ENCODE data around the gene RAPGEF4.

The RAPGEF4 gene

DNA sequence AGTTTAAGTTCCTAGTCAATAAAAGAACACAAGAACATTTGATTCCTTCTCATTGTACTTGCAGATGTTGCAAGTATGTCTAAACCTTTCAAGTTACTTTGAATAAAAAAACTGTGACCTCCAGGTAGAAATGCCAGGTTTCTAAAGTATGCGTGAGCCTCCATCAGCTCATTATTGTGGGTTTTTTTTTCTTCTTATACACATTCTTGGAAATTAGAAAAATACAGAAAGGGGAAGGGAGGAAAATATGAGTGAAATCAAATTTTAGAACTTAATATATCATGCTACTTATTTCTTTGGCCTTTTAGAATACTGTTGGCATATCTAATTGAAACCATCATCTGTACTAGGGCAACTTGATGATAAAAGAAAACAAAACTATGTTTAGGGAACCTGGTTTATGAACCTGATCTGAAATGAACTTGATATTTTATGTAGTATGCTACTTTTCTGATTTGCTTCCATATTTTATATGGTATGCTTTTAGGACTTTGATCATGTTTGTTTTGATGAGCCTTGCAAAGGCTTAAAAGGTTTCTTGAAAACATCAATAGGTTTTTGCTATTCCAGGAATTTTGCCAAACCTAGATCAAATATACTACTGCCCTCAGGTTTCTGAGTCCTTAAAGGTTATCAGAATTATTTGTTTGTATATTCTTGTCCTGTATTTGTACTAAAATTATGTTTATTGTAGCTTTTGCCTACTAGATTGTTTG lies 209.3 kb downstream of the RAPGEF4 start:
- no peak for DNase-seq

DNA sequence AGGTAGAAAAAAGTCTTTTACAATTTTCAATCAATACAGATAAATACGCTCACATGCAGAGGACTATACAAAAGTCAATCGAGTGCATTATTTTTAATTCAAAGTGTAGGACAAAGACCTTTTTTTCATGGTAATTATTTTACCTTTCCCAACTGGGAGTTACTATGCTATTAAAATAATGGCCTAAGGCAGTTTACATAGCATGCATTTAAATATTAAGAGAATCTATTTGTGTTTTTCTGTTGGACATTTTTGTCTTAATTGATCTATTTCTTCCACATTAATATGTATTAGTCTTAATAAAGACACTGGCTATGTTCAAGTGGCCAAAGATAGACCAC lies 209.8 kb downstream of the RAPGEF4 start:
- DNase-seq = no peak

DNA sequence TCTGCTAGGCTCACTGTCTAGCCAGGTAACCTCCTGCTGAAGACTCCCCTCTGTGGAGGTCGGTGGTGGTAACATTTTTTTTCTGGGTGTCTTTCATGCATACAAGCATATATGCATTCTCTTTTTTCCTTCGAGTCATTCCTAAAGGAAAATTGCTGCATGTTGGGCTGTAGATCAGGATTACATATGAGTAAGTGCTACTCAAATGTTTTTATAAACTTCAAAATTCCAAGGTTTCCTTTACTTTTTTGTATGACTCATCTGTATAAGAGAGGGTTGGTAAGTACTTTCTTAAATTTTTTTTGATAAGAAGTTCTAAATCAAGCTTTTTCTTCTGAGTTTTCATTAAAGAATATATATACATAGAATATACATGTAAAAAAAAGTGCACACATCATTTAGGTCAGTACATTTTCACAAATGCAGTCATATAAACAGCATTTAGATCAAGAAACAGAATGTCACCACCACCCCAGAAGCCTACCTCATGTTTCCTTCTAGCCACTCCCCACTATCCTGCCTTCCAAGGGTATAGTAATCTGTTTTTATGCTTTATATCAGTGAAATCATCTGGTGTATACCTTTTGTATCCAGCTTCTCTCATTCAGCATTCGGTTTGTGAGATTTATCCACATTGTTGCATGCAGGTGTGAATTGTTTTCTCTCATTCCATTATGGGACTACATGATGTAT lies 212.0 kb downstream of the RAPGEF4 start:
- no peak for DNase-seq

DNA sequence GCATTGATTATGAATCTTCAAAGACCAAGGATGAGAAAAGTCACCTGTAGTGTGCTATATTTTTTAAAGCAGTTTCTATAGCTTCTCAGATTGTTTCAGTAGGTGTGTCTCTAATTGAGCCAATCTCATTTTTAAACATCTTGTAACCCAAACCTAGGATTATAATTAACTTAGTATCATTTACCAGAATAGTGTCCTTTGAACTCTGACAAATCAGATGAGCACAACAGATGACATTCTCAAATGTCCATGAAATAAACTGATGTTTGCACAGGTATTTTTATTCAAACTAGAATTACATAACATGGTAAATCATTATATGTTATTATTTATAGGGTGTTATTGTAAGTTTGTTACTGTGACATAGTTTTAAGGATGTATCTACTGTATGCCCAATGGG lies 213.9 kb downstream of the RAPGEF4 start:
- DNase-seq = no peak

DNA sequence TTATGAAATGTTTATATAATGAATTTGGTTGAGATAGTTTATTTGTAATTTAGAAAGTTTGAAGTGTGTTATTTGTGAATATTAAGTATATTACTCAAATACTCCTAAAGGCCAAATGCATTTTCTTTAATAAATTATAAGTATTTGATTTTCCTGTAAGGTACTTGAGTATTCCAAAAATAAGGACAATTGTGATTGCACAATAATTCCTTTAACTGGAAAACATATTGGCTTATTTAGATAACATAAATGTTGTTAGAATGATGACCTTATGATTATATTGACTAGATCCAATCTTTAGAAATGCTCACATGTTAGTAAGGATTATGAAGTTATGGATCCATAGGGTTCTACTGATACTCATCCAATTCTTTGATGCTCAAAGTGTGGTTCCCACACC lies 214.9 kb downstream of the RAPGEF4 start:
- no peak for DNase-seq

DNA sequence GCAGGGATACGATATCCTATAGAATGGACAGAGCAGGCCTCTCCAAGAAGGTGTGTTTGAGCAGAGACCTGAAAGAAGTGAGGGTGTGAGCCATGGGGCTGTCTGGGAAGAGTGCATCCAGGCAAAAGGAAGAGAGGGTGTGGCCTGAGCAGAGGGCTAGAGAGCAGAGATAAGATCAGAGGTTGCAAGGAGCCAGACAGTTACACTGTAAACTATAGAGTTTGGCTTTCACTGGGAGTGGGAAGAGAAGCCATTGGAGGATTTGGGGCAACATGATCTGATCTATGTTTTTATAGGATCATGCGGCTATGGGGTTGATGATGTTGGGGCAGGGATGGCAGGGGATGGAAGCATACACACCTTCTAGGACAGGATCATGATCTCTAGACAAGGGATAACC lies 215.9 kb downstream of the RAPGEF4 start:
- no peak for DNase-seq

DNA sequence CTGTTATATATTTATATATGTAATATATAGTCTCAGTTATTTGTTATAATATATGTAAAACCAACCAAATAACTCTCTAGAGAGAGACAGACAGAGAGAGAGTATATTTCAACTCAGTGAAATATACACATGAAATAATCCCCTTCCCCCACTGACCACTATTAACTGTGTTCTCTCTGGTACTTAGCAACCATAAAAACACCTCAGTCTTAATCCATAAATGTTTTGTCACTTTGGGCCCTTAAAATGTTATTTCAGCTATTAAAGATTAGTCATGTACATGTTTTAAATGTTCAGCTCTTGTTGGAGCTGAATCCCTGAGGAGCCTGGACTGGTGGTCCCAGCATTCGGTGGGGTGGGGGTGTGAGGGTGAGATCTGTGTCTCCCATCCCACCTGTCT lies 217.8 kb downstream of the RAPGEF4 start:
- no peak for DNase-seq

DNA sequence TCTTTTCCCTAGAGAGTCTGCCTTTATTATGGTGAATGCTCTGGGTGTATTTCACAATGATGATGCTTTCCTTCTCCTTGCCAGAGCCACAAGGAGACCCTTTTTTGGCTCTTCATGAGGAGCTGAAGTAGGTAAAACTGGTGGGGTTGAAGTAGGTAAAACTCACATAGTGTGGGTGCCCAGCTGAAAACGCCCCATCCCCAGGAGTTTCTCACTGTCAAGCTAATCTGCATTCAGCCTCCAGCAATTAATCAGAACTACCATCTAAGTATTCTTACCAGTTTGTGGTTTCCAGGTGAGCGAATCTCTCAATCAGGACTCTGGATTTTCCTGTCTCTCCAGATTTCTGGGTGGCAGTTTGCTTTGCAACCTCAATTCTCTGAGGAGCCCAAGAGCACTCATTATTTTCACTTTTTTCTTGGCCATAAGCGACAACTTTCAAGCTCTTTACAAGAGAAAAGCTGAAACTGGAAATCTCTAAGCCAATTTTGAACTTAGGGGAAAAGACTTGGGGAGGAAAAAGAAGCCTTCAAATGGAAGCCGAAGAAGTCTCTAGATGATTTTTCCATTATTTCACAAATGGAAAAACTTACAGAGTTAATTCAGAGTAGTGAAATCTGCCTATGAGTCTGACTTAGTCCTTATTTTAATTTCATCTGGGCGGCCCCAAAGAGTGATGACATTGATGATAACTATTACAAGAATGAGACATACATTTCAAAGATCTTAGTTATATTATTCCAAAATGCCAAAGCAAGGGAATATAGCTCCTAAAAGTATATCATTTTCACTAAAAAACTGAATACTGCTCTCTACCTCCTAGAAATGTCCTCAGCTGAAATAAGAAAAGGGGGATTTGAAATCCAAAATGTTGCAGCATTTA lies 218.6 kb downstream of the RAPGEF4 start:
- no peak for DNase-seq

DNA sequence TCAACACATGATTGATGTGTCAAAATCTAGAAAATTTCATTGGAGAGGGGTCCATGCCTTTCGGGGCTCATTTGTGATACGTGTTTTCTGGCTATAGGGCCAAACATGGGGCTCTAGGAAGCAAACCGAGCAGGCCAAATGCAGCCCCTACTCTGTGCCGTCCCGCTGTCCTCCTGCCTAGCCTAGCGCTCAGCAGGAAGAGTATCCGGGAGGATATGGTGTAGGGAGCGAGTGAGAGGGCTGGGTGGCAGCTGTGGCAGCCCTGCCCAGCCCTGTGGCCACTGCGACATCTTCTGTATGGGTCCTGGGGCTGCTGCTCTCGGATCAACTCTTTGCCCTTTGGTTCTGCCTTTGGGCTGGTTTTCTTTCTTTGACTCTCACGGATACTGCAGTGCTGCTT lies 219.9 kb downstream of the RAPGEF4 start:
- DNase-seq = no peak

DNA sequence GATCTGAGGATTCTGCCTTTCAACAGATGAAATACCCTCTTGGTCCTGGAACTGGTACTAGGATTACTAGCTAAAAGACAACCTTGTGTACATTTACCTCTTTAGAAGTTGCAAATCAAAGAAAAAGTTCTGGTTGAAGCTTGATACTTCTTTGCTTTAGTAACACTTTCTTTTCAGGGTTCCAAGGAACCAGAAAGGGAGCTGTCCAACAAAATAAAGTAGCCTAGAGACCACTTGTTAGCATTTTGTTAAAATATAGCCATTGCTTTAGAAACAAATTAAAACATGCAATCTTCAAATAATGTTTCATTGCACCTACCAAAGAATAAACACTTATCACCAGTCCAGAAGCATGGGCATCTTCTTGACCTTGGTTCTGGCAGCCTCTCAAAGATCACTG lies 222.1 kb downstream of the RAPGEF4 start:
- no peak for DNase-seq

DNA sequence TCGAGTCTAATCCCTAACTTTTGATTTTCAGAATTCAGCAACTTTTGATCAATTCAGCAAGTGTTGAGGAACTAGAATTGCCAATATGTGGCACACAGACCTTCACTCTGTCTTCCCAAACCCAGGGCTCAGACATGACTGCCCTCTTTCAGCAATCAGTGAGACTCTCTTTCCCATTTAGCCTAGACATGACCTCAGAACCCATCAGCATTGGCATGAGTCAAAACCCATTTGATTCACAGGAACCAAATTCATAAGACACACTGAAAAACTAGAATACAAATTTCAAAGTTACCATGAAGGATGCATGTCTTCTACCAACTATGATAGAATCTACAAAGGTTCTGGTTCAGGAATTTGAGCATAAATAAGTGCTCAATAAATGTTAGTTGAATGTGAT lies 226.4 kb downstream of the RAPGEF4 start:
- DNase-seq = no peak

DNA sequence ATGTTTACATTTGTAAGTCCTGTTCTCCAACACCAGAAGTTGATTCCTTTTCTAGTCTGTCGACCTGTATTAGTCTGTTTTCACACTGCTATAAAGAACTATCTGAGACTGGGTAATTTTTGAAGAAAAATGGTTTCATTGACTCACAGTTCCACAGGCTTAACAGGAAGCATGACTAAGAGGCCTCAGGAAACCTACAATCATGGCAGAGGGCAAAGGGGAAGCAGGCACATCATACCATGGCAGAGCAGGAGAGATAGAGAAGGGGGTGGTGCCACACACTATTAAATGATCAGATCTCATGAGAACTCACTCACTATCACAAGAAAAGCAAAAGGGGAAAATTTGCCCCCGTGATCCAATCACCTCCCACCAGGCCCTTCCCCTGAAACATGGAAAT lies 227.2 kb downstream of the RAPGEF4 start:
- no peak for DNase-seq

DNA sequence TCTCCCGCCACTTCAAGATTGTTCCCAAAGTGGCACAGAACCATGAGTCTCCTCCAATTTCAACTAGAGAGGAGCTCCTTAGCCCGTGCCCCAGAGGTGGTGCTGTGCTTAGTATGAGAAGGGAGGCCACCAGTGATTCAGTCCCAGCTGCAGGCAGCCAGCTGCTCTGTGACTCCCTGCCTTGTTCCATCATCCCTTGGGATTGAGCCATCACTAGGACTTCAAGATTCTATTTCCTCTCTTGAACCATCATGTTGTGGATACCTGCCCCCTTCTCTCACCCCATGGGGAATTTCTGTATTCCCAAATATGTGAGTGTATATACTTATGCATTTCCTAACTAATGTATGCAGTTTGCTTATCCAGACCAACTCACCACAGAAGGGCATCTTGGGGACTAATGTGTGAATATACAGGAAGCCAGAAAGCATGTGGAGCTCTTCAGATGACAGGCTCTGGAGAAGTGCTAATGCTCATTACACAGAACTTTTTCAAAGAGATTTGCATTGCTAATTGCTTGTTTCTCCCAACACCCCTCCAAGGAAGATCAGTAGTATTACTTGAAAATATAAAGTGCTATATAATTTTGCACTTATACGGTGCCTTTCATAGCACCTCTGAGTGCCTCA lies 229.0 kb downstream of the RAPGEF4 start:
- DNase-seq = no peak

DNA sequence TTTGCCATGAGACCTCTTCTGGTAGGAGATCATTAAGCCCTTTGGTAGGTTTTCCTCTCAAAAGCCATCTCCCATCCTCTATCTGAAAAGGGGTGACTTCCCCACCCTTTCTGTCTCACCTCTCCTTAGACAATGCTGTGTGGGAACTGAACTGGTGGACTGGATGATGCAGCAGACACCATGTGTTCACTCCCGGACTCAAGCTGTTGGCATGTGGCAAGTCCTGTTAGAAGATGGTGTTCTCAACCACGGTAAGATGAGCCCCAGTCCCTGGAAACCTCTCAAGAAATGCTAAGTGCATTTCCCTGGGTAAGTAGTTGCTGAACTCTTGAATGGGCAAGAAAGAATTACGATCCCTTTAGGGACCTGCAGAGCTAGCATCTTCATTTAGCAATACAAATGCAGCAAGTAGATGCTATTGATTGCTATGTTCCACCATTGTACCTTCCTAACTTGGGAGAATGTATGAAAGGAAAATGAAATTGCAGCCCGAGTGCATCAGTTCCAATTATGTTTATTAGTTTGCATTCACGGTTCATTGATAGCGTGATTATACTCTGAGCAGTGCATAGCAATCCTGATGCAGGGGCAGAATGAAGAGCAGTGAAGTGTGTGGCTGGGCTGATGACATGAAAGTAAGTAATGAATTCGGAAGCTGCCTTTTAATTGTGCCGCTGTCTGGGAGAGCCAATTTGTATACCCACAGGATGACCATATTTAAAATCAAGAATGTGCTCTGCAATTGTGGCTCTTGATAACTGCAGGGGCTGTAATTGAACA lies 230.0 kb downstream of the RAPGEF4 start:
- no peak for DNase-seq

DNA sequence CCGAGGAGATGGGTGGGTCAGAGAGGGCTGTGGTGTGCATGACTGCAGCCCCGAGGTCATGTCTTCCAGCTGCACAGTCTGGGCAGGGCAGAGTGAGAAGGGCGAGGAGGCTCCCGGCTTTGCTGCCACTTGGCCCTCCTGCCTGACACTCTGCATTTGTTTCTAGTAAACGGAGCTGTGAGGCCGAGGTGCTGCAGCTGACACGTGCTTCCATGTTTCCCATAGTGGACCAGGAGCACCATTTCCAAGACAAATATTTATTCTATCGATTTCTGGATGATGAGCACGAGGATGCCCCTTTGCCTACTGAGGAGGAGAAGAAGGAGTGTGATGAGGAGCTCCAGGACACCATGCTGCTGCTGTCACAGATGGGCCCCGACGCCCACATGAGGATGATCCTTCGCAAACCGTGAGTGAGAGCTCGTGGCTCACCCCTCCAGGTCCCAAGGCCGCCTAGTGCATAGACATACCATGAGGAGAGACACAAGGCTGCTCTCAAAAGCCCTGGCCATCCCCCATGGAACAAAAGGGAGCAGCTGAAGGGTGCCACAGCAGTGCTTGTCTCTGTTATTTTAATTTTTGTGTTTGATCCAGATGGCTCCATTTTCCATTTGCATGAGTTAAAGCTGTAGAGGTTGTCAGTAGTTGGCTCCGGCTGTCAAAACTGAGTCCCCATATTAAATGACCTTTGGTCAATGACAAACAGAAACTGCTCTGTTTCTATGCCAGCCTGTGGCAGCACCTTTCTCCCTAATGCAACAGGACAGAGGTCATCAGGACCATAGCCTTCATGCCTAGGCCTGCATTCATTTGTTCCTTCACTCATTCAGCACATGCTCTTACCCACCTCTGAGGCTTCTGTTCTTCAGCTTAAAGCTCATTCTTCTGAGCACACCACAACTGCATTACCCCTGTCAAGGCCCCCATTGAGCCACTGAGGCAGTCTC lies 231.7 kb downstream of the RAPGEF4 start:
- no peak for DNase-seq

DNA sequence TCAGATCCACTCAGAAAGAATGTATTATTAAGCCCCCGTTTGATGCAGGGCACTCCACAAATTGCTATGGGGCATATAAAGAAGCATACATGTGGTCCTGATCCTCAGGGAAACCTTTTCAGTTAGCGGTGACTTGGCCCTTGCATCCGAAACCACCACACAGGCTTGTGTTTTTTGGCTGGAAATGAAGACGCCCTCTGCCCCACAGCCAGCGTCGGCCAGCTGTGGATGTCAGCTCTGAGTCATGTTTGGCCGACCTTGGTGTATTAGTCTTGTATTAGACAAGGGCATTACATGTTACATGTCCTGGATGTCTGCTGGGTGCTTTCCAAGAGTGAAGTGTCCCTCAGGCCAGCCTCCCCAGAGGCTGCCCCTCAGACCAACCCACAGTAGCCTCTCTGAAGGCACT lies 232.4 kb downstream of the RAPGEF4 start:
- DNase-seq = no peak

DNA sequence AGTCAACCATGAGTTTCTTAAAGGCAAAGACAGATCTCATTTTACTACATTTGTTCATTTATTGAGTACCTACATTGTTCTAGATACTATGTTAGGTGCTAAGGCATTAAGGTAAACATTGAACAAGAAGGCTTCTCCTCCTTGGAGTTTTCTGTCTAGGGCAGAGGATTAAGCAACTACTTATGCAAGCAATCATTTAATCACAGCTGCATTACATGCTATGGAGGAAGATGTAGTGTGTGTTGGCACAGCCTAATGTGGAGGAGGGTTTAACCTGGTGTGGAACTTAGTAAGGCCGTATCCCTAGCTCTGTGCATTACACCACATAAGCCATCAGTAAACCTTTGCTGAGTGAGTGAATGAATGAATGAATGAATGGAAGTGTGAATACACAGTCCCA lies 233.5 kb downstream of the RAPGEF4 start:
- no peak for DNase-seq

DNA sequence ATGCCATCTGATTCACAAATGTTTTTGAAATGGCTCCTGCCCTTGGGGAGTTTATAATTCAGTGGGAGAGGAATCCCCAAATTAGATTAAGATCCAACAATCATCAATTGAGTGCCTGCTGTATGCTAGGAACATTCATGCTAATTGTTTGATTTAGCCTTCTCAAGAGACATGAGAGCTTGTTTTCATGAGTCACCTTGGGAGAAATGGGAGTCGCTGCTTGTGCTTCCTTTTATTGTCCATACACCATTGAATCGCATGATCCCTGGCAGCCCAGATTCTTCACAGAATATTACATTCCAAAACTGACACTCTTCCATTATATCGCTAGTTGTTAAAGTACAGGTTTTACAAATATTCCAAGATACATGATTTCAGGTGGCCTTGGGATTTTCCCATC lies 234.0 kb downstream of the RAPGEF4 start:
- no peak for DNase-seq

DNA sequence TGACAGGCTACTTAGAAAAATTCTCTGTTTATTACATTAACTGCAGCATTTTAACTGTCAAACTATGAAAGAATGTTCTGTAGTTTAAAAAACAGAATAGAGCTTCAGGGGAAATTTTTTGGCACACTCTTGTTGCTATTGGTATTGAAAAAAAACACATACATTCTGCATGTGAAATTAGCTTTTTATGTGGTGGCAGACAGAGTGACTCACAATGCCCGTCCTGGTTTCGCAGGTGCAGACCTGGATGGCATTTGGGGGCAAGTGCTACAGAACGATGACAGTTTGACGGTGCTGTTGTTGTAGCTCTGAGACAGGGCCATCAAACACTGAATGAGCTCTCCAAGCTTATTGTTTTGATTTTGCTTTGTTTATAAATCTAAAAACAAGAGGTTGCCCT lies 235.0 kb downstream of the RAPGEF4 start:
- DNase-seq = no peak

DNA sequence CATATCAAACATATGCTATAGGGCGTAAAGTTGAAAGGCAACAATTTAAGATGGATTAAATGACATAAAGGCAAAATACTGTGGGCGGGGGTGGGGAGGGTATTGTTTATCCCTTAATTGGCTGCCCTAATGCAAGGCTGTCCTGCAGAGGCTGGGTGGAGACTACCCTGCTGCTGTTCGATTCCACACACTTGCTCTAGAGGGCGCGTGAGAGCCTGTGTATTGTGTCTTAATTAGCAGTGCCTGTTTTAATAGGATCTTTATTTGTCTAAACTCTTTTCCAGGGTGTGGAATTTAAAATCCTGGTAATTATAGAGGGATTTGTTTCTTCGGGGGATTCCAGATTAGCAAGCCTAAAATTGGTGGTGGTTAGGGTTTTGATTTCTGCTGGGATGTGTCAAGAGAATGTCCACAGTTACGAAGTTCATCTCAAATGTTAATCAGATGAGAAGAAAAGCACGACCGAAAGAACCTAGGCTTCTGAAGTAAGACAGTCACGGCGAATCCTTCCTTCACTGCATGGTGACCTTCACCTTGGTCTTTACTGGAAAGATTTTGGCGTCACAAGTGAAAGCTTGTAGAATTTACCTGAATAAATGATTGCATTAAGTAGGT lies 236.5 kb downstream of the RAPGEF4 start:
- DNase-seq = peak; percentile 51

DNA sequence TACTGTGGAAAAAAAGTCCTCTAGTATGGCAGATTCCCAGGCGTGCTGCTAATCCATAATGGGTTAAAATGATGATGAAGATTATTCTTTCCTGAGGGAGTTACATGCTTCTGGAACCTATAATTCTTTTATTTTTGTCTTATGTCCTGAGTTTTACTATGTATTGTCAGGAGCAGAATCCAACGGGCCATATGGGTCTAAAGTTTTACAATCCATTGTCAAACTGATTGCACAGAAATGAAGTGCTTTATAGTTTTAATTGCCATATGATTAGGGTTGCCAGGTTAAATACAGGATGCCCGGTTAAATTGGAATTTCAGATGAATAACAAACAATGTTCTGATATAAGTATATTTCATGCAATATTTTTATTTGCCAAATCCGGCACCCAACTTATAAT lies 239.1 kb downstream of the RAPGEF4 start:
- DNase-seq = no peak
